CD1c-positive myeloid dendritic cell (primary cell): ENCODE measurements around the gene CMIP.
"Not testable (repeated sequence)": the region's sequence is repeated elsewhere in the genome, so short reads cannot be mapped to it uniquely, and the experiment has no call there.

Source experiments
- DNase-seq: peaks from one replicate; pipeline ENCODE4 v3.0.0-alpha.2; 2016; ENCODE audit errors: extremely low spot score

Gene CMIP

GRCh38 chr16:81566086-81567007 lies 121.7 kb downstream of the CMIP start:
- DNase-seq = no peak

- DNase-seq = no peak
Observed at GRCh38 chr16:81567087-81567486, 122.5 kb downstream of the CMIP start.

DNA sequence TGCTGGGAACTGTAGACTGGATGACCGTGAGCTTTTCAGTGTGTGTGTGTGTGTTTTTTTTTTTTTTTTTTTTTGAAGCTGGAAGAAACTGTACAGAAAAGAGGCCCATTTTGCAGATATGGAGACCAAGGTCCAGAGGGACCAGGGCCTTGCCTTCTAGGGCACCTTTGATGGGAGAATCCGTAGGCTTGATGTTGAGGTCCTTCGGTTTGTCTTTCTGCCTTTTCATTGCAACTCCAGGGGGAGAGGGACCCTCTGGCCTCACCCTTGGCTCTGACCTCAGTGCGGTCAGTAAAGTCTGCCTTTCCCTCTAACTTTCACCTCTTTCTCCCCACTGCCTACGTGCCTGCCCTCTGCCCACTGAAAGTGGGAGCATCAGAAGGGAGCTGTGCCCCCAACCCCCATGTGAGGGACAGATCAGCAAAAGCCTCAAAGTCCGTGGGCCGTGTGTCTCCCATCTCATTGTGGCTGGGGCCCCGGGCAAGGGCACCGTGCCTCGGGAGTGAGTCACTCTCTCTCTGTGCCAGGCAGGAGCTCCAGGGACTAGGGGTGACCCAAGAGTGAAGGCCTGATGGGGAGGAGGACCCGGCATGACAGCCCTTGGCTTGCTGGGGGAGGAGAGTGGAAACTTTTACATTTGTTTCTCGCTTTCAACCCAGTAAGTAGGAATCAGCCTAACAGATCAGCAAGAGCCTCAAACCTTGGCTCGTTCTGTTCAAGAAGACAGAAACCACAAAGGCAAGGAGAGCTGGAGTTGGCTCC lies 123.6 kb downstream of the CMIP start:
- DNase-seq = no peak

- DNase-seq = no peak
Observed at GRCh38 chr16:81568749-81569087, 124.1 kb downstream of the CMIP start.

GRCh38 chr16:81569361-81570034 lies 124.9 kb downstream of the CMIP start:
- no peak for DNase-seq

GRCh38 chr16:81570151-81570846 lies 125.7 kb downstream of the CMIP start:
- no peak for DNase-seq

- no peak for DNase-seq
Observed at GRCh38 chr16:81571175-81571574, 126.6 kb downstream of the CMIP start.

DNA sequence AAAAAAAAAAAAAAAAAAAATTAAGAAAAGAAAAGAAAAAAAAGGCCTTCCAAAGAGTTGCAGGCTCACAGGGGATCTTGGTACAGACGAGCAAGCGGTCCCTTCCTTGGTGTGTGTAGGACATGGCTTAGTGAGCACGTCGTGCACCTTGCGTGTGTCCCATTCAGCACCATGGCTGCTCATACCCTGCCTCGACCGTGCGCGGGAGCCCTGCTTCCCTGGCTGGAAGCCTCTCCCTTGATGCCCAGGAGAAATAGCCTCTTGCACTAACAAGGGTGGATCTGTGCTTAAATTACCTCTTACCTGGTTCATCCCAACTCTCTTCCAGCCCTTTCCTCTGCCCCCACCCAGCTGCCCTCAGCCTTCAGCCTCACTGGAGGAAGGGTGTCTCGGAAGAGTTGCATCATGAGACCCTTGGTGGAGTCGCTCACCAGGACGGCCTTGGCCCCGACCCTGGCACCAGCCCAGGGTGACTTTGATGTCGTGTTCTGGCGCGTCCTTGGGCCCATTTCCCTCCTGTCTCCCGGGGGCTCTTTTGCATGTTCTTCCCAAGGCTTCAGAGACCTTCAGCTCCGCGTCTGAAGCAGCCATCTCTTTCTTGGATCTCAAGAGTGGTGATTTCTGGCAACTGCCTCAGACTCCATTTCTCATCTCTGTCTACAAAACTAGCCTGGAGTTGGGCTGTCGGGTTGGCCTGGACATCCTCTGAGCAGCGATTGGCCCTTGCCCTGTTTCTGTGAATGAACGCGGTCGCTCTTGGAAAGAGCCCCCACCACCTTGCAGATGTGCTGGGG lies 127.2 kb downstream of the CMIP start:
- no peak for DNase-seq

DNA sequence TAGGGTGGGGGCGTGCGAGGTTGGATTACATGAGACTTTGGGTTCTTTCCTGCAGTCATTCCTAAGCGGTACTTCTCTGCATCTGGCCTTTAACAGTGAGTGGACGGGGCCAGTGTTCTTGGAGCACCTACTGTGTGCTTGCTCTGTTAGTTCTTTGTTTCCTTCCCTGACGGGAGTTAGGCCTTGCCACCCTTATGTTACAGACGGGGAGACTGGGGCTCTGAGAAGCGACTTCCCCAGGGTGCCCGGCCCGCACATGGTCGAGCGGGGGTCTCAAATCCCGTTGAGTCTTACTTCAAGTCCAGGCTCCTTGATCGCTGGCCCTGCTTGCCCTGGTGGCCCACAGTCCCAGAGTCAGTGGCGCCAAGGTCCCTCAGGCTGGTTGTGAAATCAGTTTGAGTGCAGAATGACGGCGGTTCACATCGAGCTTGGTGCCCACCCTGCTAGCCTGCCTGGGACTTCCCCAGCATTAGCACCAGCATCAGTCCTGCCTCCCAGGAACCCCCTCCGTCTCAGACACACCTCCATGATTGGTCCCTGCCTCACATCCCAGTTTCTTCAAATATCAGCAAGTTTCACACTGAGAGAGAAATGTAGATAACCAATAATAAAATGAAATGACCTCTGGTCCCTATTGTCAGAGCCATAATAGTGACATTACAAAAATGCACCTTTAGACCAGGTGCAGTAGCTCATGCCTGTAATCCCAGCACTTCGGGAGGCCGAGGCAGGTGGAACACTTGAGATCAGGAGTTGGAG lies 128.0 kb downstream of the CMIP start:
- DNase-seq = no peak

GRCh38 chr16:81573533-81574020 lies 129.0 kb downstream of the CMIP start:
- no peak for DNase-seq

GRCh38 chr16:81574168-81574567 lies 129.6 kb downstream of the CMIP start:
- no peak for DNase-seq

DNA sequence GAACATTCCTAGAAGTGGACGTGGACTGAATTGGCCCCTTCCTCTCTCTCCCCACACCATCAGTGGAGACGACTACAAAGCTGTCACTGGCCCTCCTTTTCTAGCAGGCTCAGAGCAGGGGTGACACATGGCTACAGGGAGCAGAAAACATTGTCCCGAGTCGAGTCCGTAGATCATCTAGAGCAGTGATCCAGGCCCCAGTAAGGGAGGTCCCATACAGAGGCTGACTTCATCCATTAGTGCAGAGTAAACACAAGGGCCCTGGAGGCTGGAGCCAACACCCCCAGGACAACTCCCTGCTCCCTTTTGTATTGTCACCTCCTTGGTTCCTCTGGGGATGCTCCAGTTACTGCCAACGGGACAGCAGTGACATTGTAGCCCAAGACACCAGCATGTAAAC lies 130.7 kb downstream of the CMIP start:
- no peak for DNase-seq

- DNase-seq = no peak
Observed at GRCh38 chr16:81575834-81576233, 131.2 kb downstream of the CMIP start.

GRCh38 chr16:81576696-81577095 lies 132.1 kb downstream of the CMIP start:
- no peak for DNase-seq

DNA sequence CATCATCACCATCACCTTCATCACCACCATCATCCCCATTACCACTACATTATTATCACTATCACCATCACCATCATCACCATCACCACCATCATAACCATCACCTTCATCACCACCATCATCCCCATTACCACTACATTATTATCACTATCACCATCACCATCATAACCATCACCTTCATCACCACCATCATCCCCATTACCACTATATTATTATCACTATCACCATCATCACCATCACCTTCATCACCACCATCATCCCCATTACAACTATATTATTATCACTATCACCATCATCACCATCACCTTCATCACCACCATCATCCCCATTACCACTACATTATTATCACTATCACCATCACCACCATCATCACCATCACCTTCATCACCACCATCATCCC lies 132.7 kb downstream of the CMIP start:
- not testable (repeated sequence) for DNase-seq

GRCh38 chr16:81578076-81578475 lies 133.5 kb downstream of the CMIP start:
- DNase-seq = no peak

DNA sequence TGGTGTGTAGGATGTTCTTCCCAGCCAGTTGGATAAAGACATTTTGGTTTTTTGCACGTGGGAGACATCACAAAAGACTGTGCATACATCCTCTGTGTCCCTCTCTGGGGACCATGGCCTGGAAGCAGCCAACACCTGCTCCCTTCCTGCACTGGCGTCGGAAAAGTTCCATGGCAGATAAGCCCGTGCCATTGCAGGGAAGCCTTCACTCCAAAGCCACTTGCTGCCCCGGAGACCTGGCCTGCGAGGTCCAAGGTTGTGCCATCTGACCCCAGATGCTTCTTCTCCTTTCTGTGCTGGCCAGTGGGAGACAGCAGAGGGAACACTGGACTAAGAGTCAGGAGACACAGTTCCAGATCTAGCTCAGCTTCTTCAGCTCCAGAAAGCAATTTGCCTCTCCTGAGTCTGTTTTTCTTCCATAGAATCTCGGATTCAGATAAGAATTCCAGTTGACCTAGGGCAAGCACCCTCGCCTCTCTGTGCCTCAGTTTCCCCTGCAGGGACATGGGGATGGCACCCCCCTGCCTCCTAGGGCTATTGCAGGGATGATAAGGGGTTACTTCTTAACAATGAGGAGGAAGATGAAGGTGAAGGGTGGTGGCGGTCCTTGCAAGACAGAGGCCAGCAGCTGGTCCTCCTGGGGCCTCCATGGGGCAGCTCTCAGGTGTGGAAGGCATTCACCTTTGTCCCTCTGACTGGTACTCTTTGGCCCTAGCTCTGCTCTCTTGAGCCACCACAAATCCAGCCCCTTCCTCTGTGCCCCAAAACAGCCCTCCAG lies 134.2 kb downstream of the CMIP start:
- DNase-seq = no peak

- no peak for DNase-seq
Observed at GRCh38 chr16:81581107-81581506, 136.5 kb downstream of the CMIP start.
